Fibroblast of lung (primary cell): ENCODE measurements around the gene SURF2.

Experiments
- EZH2 ChIP-seq: IDR thresholded peaks from 2 replicates; pipeline ENCODE4 v1.5.1; 2012; ENCODE audit warnings: low read length, control low read depth, mild to moderate bottlenecking; ENCODE audit errors: missing control alignments
- TF ChIP-seq, protein P1 (sequence below), 2 donors: IDR thresholded peaks in 1 of 2; conservative IDR thresholded peaks in 1 of 2; 1 replicate in 1 of 2; 2 replicates in 1 of 2; pipeline ENCODE4 v1.5.1; 2011 to 2012; ENCODE audit warnings: low read length in 2 of 2, control low read depth in 1 of 2, inconsistent platforms in 1 of 2, low read depth in 1 of 2, mild to moderate bottlenecking in 1 of 2

DNA sequence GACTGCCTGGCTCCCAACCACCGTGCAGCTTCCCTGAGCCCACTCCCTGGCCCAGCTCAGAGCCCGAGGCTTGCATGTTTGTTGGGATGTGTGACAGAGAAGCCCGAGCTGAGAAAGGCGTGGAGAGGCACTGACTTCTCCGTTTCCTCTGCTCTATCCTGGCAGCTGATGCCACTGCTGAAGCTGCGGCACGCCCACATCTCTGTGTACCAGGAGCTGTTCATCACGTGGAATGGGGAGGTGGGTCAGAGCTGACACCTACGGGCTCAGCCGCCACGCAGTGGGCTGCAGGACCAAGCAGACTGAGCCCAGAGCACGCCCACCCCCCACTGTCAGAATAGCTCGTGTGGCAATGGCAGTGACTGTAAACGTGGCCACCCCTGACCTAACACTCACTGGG, 29.1 kb downstream of the SURF2 start:
- TF ChIP-seq, protein P1, sequence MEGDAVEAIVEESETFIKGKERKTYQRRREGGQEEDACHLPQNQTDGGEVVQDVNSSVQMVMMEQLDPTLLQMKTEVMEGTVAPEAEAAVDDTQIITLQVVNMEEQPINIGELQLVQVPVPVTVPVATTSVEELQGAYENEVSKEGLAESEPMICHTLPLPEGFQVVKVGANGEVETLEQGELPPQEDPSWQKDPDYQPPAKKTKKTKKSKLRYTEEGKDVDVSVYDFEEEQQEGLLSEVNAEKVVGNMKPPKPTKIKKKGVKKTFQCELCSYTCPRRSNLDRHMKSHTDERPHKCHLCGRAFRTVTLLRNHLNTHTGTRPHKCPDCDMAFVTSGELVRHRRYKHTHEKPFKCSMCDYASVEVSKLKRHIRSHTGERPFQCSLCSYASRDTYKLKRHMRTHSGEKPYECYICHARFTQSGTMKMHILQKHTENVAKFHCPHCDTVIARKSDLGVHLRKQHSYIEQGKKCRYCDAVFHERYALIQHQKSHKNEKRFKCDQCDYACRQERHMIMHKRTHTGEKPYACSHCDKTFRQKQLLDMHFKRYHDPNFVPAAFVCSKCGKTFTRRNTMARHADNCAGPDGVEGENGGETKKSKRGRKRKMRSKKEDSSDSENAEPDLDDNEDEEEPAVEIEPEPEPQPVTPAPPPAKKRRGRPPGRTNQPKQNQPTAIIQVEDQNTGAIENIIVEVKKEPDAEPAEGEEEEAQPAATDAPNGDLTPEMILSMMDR (conservative IDR thresholded peaks at IDR 0.05 in 1 of 2, IDR thresholded peaks at IDR 0.05 in 1 of 2; ENCODE audit: low read depth in 1 of 2, low read length in 2 of 2): no peak
- no peak for TF ChIP-seq EZH2
